Fibroblast of villous mesenchyme (primary cell): ENCODE data around the gene EML6. TPM values are rescaled to one million over a fixed set of nuclear protein-coding genes. Genes with fewer than 3 reads are reported as not detected.
A peak's percentile ranks its signal among the peaks of the same experiment; 100 is the strongest.

Experiments
- DNase-seq: peaks from one replicate; pipeline ENCODE4 v3.0.0-alpha.2; 2010; ENCODE audit warnings: low read depth
- H3K4me3 ChIP-seq: 2 replicates; pipeline ENCODE4 v1.5.1; 2011; ENCODE audit warnings: low read depth, mild to moderate bottlenecking, low read length
- total RNA-seq: library from RNA; depleted of rRNA; stranded (reverse); fragments of >200 nt; gene quantifications from 2 replicates; pipeline ENCODE4 v1.2.3, GENCODE V29; 2012
- TF ChIP-seq, protein P1 (sequence below): IDR thresholded peaks from 2 replicates; pipeline ENCODE4 v1.5.1; 2012; ENCODE audit warnings: low read depth, mild to moderate bottlenecking, low read length; ENCODE audit not compliant: insufficient read depth

EML6 gene
- total RNA-seq, 1 donor = 1.3 TPM

- no peak for DNase-seq
- TF ChIP-seq, protein P1, sequence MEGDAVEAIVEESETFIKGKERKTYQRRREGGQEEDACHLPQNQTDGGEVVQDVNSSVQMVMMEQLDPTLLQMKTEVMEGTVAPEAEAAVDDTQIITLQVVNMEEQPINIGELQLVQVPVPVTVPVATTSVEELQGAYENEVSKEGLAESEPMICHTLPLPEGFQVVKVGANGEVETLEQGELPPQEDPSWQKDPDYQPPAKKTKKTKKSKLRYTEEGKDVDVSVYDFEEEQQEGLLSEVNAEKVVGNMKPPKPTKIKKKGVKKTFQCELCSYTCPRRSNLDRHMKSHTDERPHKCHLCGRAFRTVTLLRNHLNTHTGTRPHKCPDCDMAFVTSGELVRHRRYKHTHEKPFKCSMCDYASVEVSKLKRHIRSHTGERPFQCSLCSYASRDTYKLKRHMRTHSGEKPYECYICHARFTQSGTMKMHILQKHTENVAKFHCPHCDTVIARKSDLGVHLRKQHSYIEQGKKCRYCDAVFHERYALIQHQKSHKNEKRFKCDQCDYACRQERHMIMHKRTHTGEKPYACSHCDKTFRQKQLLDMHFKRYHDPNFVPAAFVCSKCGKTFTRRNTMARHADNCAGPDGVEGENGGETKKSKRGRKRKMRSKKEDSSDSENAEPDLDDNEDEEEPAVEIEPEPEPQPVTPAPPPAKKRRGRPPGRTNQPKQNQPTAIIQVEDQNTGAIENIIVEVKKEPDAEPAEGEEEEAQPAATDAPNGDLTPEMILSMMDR = peak; percentile 36
These were observed 40.3 kb downstream of the EML6 start for GRCh38 chr2:54763636-54764291.

GRCh38 chr2:54767921-54768320 lies 44.5 kb downstream of the EML6 start:
- no peak overlapping the region for H3K4me3 ChIP-seq
- TF ChIP-seq, protein P1 = no peak
- peak; percentile 33 for DNase-seq

More at GRCh38 chr2:54763636-54764291, 40.3 kb downstream of the EML6 start:
- no peak overlapping the region for H3K4me3 ChIP-seq

DNA sequence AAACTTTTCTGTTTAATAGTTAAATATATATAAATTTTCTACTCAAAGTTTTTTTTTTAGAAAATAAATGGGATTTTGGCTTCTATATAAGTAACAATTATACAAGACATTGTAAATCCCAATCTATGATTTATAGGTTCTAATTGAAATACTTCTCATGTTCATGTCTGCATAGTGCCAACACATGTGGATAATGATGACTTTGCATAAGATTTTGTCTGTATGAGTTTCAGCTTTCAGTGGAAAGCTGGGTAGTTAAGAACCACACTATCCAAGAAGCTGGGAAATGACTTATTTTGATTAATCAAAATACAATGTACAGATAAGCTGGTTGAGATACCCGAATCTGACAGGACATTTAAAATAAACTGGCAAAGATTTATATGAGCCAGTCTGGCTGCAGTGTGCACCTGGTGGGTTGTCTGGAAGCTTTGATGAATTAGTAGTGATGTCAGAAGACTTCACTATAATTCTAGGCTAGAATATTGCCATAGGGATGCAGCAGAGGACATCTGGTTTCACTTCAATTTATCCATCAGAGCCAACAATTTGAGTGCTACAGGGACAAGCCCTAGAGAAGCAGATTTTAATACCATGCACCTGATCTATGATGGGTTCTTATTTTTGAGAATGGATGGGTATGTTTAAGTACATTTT lies 45.4 kb downstream of the EML6 start:
- TF ChIP-seq, protein P1 = no peak
- no peak for DNase-seq
- no peak overlapping the region for H3K4me3 ChIP-seq

DNA sequence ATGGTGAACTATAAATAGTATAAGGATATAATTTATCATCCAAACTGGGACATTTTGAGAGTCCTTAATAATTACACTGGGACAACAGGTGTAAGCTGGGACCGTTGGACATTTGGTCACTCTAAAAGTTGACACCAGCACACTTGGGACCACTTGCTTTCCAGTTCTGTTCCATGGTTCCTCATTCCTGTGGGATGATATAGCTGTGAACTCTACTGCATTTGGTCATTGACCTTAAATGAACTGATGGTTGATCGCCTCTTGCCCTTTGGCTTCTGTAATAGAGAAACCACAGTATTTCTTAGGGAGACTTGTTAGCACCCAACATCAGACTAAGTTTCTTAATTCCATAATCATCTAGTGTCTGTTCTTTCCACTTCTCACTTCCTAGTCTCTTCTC lies 46.7 kb downstream of the EML6 start:
- DNase-seq = no peak
- H3K4me3 ChIP-seq = no peak overlapping the region
- TF ChIP-seq, protein P1 = no peak

DNA sequence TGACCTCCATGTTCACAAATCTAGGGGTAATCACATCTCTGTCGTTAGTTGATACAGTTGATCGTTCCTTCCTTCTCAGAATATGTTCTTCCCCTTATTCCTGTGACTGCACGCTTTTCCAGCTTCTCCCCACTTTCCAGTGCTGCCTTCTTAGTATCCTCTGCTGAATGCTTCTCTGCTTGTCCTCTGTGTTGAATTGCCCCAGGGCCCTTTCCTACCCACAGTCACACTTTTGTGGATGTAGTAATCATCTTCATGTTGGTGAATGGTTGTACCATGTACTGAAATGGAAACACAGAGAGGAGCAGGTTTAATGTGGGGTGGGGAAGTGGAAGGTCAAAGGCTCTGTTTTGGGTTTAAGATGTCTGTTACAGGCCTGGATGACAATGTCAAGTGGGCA lies 47.2 kb downstream of the EML6 start:
- no peak for DNase-seq
- no peak overlapping the region for H3K4me3 ChIP-seq
- TF ChIP-seq, protein P1 = no peak

DNA sequence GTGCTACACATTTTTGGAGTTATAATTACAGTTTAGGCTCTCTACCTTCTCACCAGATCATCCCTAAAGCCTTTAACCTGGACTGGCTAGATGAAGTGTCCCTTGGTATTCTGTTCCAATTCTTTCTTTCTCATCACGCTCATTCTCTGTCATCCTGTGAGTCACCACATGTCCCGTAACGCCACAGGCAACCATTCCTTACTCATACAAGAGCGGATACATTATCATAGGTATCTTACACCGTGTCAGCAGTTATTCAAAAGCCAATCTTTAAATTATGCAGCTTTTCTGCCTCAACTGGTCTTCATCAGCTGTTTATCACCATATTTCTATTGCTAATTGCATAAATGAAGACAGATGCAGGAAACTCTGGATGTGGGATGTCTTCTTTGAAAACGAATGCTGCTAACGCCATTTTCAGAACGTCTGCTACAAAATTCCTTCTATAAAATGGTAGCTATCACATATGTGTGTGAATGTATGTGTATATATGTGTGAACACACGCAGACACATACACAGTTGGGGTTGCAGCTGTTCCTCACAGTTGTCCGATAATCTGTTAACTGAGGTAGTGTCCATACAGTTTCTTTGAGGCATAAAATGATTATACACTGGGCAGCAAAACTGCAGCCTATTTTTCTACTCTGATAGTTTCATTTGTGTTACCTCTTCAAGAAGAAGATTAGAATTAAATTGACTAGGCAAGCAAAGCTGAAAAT lies 47.9 kb downstream of the EML6 start:
- H3K4me3 ChIP-seq = no peak overlapping the region
- peak; percentile 17 for DNase-seq
- TF ChIP-seq, protein P1 = no peak
